ENCODE measurements around the gene KIAA1671. TPM values are rescaled to one million over a fixed set of nuclear protein-coding genes. Genes with fewer than 3 reads are reported as not detected.

The KIAA1671 gene
- total RNA-seq, 2 experiments from 2014 or later, result 5.1 to 5.5 TPM

DNA sequence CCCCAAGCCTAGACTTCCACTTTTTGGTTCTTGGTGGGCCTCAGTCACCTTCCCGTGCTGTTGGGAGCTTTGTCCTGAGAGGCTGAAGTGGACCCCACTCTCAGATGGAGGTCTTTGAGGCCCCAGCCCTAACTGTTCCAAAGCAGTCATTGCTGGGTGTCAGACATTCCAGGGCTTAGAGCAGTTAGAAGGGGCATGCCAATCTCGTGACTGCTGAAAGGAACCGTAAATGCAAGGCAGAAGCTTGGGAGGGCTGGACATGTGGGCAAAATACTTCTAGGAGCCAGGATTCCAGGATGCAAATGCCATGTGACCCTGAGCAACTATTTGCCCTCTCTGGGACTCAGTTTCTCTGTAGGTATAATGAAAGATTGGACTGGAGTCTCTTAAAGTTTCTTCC is 128.3 kb downstream of the KIAA1671 start:
- Mint-ChIP-seq H3K4me1 (ENCODE audit: low read depth) (peaks cover 65% of the 10 kb centered on the region), H3K27me3 (ENCODE audit: low read depth) (no peaks in the 10 kb centered on the region), H3K36me3 (ENCODE audit: low read depth) (no peaks in the 10 kb centered on the region), H3K4me3 (no peak overlapping the region), H3K27ac (no peak overlapping the region), H3K9me3 (ENCODE audit: insufficient read depth) (no peaks in the 10 kb centered on the region)
- no peak for DNase-seq
- POLR2A ChIA-PET, result interaction anchor here (0.9 to 1.3 kb wide), 2 partner anchors 12 to 19 kb away, joined by 3 to 5 read pairs; no protein-coding TSS in a partner anchor
- CTCF ChIA-PET, result interaction anchor here (0.9 to 8.6 kb wide), 17 partner anchors 9 to 308 kb away, joined by 3 to 112 read pairs (median 4); no protein-coding TSS in a partner anchor
- no peak for ATAC-seq

DNA sequence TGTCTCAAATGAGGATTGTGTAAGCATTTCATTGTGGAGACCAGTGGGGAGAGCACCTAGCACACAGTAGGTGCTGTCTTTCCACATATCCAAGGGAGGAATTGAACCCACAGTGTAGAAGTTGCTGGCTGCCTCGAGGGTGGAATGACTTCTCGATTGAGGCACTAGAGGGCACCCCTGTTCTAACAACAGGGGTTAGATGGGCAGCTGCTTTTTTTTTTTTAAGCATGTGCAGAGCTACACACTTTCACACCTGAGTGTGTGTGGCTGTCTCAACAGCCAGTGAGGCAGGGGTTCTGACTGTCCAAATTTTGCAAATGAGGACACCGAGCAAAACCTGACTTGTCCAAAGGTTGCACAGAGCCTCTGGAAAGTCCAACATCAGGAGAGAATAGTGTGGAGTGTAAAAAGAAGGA is 128.9 kb downstream of the KIAA1671 start:
- H3K27ac Mint-ChIP-seq, result no peak overlapping the region

DNA sequence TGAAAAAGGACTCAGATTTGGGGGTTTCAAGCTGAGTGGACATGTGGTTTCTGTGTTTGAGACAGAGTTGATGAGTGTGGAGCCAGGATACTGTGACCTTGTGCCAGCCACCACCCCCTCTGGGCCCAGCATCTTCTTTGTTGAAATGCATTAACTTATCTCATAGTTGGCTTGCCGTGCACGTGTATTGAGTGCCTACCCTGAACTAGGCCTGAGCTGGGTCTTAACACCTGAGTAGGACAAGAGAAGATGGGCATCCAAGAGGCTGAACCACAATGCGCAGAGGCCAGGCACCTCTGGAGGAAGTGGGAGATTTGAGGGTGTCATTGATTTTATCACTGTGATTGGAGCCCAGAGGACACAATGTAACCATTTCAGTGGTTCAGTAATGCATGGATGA is 129.6 kb downstream of the KIAA1671 start:
- Mint-ChIP-seq H3K4me3 (no peak overlapping the region), H3K9me3 (ENCODE audit: insufficient read depth) (no peaks in the 10 kb centered on the region), H3K4me1 (ENCODE audit: low read depth) (peaks cover 63% of the 10 kb centered on the region), H3K27me3 (ENCODE audit: low read depth) (no peaks in the 10 kb centered on the region), H3K27ac (peak overlapping the region; percentile 45), H3K36me3 (ENCODE audit: low read depth) (peaks cover 4% of the 10 kb centered on the region)
- DNase-seq (no peak), ATAC-seq (no peak)
- ChIA-PET CTCF (interaction anchor here (0.7 to 8.6 kb wide), 13 partner anchors 8 to 366 kb away, joined by 3 to 112 read pairs (median 5); no protein-coding TSS in a partner anchor), POLR2A (interaction anchor here (1.3 kb wide), 1 partner anchor 13 kb away, joined by 6 read pairs; no protein-coding TSS in a partner anchor)

More for the DNA sequence above, 128.9 kb downstream of the KIAA1671 start:
- no peaks in the 10 kb centered on the region for H3K9me3 Mint-ChIP-seq (ENCODE audit: insufficient read depth)
- ATAC-seq, result peak; percentile 63
- no peaks in the 10 kb centered on the region for H3K27me3 Mint-ChIP-seq (ENCODE audit: low read depth)
- CTCF ChIA-PET, result interaction anchor here (0.7 to 8.6 kb wide), 15 partner anchors 8 to 366 kb away, joined by 3 to 112 read pairs (median 5); no protein-coding TSS in a partner anchor
- POLR2A ChIA-PET, result interaction anchor here (0.9 to 1.3 kb wide), 2 partner anchors 13 to 20 kb away, joined by 3 to 6 read pairs; no protein-coding TSS in a partner anchor
- DNase-seq, result peak; percentile 74
- peaks cover 3% of the 10 kb centered on the region for H3K36me3 Mint-ChIP-seq (ENCODE audit: low read depth)
- H3K4me3 Mint-ChIP-seq, result no peak overlapping the region
- H3K4me1 Mint-ChIP-seq (ENCODE audit: low read depth), result peaks cover 65% of the 10 kb centered on the region

DNA sequence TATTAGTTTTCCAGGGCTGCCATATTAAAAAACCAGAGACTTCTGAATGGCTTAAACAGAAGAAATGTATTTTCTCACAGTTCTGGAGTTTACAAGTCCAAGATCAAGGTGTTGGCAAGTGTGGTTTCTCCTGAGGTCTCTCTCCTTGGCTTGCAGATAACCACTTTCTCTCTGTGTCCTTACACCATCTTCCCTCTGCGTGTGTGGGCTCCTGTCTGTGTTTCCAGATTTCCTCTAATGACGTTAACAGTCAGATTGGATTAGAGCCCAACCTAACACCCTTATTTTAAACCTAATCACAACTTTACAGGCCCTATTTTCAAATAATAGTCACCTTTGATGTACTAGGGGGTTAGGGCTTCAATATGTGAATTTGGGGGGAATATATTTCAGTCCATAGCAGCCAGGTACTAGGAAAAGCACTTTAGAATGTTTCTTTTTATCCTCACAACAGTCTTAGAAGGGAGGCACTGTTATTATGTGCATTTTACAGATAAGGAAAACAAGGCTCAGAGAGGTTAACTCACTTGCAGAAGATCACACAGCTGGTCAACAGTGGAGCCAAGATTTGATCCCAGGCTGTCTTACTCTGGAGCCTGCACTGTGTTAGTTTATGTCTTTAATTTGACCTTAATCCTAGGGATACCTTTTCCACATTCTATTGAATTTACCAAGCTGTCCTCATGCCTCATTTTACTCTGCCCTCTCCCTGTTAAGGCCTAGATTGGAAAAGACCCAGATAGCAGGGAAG is 130.7 kb downstream of the KIAA1671 start:
- ATAC-seq (no peak), DNase-seq (no peak)
- no peaks in the 10 kb centered on the region for H3K27me3 Mint-ChIP-seq (ENCODE audit: low read depth)
- peaks cover 4% of the 10 kb centered on the region for H3K36me3 Mint-ChIP-seq (ENCODE audit: low read depth)
- H3K4me1 Mint-ChIP-seq (ENCODE audit: low read depth), result peaks cover 57% of the 10 kb centered on the region
- POLR2A ChIA-PET, result no interaction called here
- CTCF ChIA-PET, result interaction anchor here (3.6 to 8.6 kb wide), 3 partner anchors 13 to 28 kb away, joined by 16 to 112 read pairs (median 74); no protein-coding TSS in a partner anchor
- H3K4me3 Mint-ChIP-seq, result no peak overlapping the region
- no peaks in the 10 kb centered on the region for H3K9me3 Mint-ChIP-seq (ENCODE audit: insufficient read depth)
- no peak overlapping the region for H3K27ac Mint-ChIP-seq

DNA sequence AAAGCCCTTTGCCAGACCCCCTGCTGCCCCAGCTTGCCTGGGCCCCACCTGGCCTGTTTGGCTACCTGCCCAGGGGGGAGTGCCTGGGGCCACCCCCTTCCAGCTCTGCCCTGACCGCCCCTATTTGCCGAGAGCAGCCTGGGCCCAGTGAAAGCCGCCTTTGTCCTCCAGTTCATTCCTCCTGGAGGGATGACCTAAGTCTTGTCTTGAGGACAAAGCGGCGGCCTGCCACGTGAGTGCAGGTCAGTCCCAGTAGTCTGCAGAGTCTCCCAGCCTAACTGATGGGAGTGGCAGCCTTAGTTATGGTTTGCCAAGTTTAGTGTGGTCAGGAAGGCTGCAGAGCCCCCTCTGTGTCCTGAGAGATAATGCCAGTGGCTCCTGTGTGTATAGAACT is 131.3 kb downstream of the KIAA1671 start:
- no peak overlapping the region for H3K27ac Mint-ChIP-seq
- ChIA-PET POLR2A (no interaction called here), CTCF (interaction anchor here (3.6 kb wide), 1 partner anchor 27 kb away, joined by 16 read pairs; no protein-coding TSS in a partner anchor)
- no peak for DNase-seq
- H3K27me3 Mint-ChIP-seq (ENCODE audit: low read depth), result no peaks in the 10 kb centered on the region
- ATAC-seq, result no peak
- H3K4me3 Mint-ChIP-seq, result no peak overlapping the region
- H3K4me1 Mint-ChIP-seq (ENCODE audit: low read depth), result peaks cover 57% of the 10 kb centered on the region
- H3K9me3 Mint-ChIP-seq (ENCODE audit: insufficient read depth), result no peaks in the 10 kb centered on the region
- peaks cover 4% of the 10 kb centered on the region for H3K36me3 Mint-ChIP-seq (ENCODE audit: low read depth)

DNA sequence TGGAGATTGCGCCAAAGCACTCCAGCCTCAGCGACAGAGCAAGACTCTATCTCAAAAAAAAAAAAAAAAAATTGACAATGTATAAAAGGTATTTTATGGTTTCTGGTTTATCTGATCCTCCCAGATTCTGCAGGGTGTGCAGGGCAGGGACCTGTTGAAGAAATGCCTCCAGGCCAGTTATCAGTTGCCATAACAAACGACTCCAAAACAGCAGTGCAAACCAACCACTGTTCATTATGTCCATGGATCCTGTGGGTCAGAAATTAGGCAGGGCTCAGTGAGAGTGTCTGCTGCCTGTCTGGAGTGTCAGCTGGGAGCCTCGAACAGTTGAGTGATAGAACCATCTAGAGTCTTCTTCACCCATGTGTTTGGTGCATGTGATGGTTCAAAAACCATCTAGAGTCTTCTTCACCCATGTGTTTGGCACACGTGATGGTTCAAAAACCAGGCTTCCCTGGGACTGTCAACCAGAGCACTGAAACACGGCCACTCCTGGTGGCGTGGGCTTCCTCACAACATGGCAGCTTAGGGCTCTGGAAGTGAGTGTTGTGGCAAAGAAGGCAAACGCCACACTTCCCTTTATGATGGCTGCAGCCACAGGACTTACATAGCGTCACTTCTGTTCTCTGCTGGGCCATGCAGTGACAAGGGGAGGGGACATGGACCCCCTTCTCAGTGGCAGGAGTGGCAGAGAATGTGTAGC is 132.0 kb downstream of the KIAA1671 start:
- Mint-ChIP-seq H3K27me3 (ENCODE audit: low read depth) (no peaks in the 10 kb centered on the region), H3K4me3 (no peak overlapping the region), H3K27ac (no peak overlapping the region), H3K4me1 (ENCODE audit: low read depth) (peaks cover 52% of the 10 kb centered on the region), H3K9me3 (ENCODE audit: insufficient read depth) (no peaks in the 10 kb centered on the region), H3K36me3 (ENCODE audit: low read depth) (peaks cover 4% of the 10 kb centered on the region)
- no peak for DNase-seq
- ChIA-PET CTCF (interaction anchor here (3.6 kb wide), 1 partner anchor 26 kb away, joined by 16 read pairs; no protein-coding TSS in a partner anchor), POLR2A (no interaction called here)
- ATAC-seq, result no peak

DNA sequence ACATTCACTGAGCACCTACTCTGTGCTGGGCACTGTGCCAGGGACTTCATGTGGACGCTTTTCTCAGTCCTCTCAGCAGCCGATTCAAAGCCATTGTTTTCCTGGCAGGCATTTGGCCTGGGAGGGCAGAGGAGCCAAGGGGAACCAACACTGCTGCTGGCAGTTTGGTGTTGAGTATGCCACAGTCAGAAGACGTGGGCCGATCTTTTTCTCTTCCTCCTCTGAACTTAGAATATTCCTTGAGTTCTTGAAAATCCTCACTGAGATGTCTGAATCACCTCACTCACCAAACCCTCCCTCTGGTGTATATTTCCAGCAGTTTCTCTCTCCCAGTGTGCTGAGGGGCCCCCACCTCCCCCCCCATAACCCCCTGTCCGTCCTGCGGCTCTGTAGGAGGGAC is 132.6 kb downstream of the KIAA1671 start:
- DNase-seq, result no peak
- CTCF ChIA-PET, result no interaction called here
- Mint-ChIP-seq H3K4me1 (ENCODE audit: low read depth) (peaks cover 50% of the 10 kb centered on the region), H3K27ac (peak overlapping the region; percentile 54), H3K27me3 (ENCODE audit: low read depth) (no peaks in the 10 kb centered on the region), H3K9me3 (ENCODE audit: insufficient read depth) (no peaks in the 10 kb centered on the region), H3K4me3 (no peak overlapping the region), H3K36me3 (ENCODE audit: low read depth) (peaks cover 4% of the 10 kb centered on the region)
- no peak for ATAC-seq
- POLR2A ChIA-PET, result interaction anchor here (1.7 kb wide), 1 partner anchor 17 kb away, joined by 8 read pairs; no protein-coding TSS in a partner anchor

DNA sequence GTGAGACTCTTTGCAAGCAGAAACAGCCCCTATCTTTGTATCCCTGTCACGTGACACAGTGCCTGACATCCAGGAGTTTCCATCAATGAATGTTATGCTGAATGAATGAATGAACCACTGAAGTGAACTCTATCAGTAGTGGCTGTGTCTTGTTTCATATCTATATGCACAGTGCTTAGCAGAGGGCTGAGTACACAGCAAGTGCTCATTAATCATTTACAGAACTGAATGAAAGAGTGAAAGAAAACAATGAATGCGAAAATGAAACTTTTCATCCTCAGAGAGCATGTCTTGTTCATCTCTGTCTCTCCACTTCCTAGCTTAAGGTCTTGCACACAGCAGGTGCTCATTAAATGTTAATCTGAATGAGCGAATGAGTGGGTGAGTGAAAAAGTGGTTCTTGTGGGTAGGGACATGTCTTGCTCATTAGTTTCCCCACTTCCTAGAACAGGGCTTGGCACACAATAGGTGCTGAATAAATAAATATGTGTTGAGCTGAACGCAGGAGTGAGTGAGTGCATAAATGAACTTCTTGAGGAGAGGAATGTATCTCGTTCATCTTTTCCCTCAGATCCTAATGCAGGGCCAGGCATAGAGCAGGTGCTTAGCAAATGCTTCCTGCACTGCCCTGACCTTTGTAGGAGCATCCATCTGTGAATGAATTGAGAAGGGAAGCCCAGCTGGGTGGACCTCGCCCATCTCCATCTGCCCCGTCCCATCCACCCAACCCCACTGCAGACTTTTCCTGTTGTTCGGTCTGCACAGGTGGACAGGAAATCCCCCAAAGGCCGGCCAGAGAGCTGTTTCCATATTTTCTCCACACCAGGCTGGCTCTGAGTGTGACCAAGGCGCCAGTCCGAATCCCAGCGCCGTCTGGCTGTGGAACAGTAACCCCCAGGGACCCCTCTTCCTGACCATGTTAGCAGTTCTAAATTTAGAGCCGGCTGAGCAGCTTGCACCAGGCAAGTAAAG is 133.7 kb downstream of the KIAA1671 start:
- Mint-ChIP-seq H3K36me3 (ENCODE audit: low read depth) (peaks cover 4% of the 10 kb centered on the region), H3K27me3 (ENCODE audit: low read depth) (no peaks in the 10 kb centered on the region), H3K27ac (peak overlapping the region; percentile 83), H3K4me3 (peak overlapping the region; percentile 32), H3K9me3 (ENCODE audit: insufficient read depth) (no peaks in the 10 kb centered on the region), H3K4me1 (ENCODE audit: low read depth) (peaks cover 49% of the 10 kb centered on the region)
- ChIA-PET CTCF (interaction anchor here (0.9 to 1.9 kb wide), 8 partner anchors 9 to 116 kb away, joined by 3 to 13 read pairs (median 4); no protein-coding TSS in a partner anchor), POLR2A (interaction anchor here (1.0 to 1.7 kb wide), 2 partner anchors 11 to 18 kb away, joined by 4 to 8 read pairs; no protein-coding TSS in a partner anchor)
- peak; percentile 43 for ATAC-seq
- DNase-seq, result no peak

DNA sequence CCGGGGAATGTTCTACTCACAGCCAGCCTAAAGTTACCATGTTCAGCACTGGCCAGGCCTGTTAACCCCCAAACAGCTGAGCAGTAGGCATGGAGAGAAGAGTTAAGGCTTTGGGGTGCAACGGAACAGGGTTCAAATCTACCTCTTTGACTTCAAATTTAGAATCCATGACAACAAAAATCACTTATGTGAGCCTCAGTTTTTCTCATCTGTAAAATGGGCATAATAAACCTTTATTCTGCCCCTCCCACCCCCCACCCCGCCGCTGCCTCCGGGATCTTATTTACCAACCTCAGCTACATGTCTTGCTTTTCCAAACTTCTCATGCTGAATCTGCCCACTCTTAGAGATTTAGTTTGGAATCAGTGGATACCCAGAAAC is 134.4 kb downstream of the KIAA1671 start:
- POLR2A ChIA-PET, result interaction anchor here (1.0 to 1.7 kb wide), 2 partner anchors 11 to 19 kb away, joined by 4 to 8 read pairs; no protein-coding TSS in a partner anchor
- Mint-ChIP-seq H3K27me3 (ENCODE audit: low read depth) (no peaks in the 10 kb centered on the region), H3K4me1 (ENCODE audit: low read depth) (peaks cover 42% of the 10 kb centered on the region), H3K4me3 (no peak overlapping the region), H3K27ac (peak overlapping the region; percentile 83), H3K9me3 (ENCODE audit: insufficient read depth) (no peaks in the 10 kb centered on the region), H3K36me3 (ENCODE audit: low read depth) (peaks cover 4% of the 10 kb centered on the region)
- DNase-seq, result no peak
- CTCF ChIA-PET, result interaction anchor here (0.7 to 1.9 kb wide), 8 partner anchors 10 to 115 kb away, joined by 3 to 13 read pairs (median 4); no protein-coding TSS in a partner anchor
- ATAC-seq, result no peak

DNA sequence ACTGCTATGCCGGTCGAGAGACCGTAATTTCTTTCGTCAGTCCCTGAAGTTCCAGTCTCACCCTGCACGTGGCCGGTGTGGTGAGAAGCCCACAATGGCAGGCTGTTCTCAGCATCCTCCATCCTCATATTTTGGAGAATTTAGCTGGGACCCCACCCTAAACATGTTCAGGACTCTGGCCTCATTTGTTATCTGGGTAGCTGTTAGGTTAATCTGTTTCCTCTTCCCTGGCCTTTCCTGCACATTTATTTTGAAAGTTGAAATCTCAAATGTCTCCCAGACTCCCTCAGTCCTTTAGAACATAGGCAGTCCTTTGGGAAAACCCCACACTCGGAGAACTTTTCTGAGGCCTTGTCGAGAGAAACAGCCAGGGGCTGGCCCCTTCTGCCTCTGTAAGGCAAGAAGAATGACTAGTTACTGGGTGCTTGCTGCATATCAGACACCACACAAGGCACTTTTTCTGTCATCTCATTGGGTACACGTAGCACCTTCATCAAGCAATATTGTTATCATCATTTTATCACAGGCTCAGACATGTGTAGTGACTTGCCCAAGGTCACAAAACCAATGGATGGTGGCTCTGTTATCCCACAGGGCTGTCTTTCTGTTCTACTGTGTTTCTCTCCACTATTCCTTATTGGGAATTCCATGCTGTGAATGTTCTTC is 137.8 kb downstream of the KIAA1671 start:
- no peaks in the 10 kb centered on the region for H3K27me3 Mint-ChIP-seq (ENCODE audit: low read depth)
- ChIA-PET POLR2A (no interaction called here), CTCF (interaction anchor here (0.8 kb wide), 1 partner anchor 9 kb away, joined by 3 read pairs; no protein-coding TSS in a partner anchor)
- ATAC-seq, result no peak
- no peak overlapping the region for H3K4me3 Mint-ChIP-seq
- H3K36me3 Mint-ChIP-seq (ENCODE audit: low read depth), result peaks cover 4% of the 10 kb centered on the region
- H3K27ac Mint-ChIP-seq, result no peak overlapping the region
- no peaks in the 10 kb centered on the region for H3K9me3 Mint-ChIP-seq (ENCODE audit: insufficient read depth)
- DNase-seq, result no peak
- H3K4me1 Mint-ChIP-seq (ENCODE audit: low read depth), result peaks cover 16% of the 10 kb centered on the region

All from activated CD8-positive, alpha-beta T cell treated with anti-CD3 and anti-CD28 coated beads, Interleukin-2, amount 10 ng/mL, durations not matched to agents 7 days and 5 days (primary cell).